Erythroblast (primary cell): ENCODE data around the gene MRC2.

Source experiments
- GATA1 ChIP-seq: IDR thresholded peaks from 2 replicates; pipeline ENCODE4 v1.6.1; 2011; ENCODE audit warnings: low read depth, mild to moderate bottlenecking, control low read depth, low read length, moderate library complexity
- POLR2A ChIP-seq: IDR thresholded peaks from 2 replicates; pipeline ENCODE4 v1.6.1; 2011; ENCODE audit warnings: mild to moderate bottlenecking, low read length

DNA sequence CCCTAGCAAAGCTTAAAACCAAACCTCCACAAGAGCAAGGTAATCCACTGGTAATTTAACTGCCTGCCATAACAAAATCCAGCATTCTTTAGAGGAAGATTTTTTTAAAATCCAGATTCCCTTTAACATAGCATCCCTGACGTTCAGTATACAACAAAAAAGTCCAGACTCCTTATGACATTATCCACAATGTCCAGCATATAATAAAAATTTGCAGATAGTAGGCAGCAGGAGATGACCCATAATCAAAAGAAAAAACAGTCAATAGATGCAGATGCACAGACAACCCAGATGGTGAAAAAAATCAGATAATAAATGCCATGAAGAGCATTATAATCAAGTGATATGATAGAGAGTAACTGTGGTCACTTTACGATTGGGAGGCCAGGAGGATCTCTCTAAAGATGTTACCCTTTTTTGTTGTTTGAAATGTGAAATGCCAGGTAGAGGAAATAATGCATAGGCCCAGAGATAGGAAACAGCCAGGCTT, 33.2 kb downstream of the MRC2 start:
- no peak for TF ChIP-seq POLR2A
- no peak for TF ChIP-seq GATA1
